OCI-M2 (cell line): ENCODE measurements around the gene PCNP.
"Not testable (repeated sequence)": the region's sequence is repeated elsewhere in the genome, so short reads cannot be mapped to it uniquely, and the experiment has no call there.

Experiments used
- DNase-seq: peaks from one replicate; lab custom pipeline; 2025; ENCODE audit not compliant: unreplicated experiment; lab: John Stamatoyannopoulos, UW

PCNP gene

GRCh38 chr3:101561630-101562328 is 12.2 kb upstream of the PCNP start, which contains the start of gene TRMT10C:
Gene TRMT10C (plus strand): TSS chr3:101561868. CDS start chr3:101564782, 2,914 bp downstream.
- peak; percentile 73 for DNase-seq

- DNase-seq, result no peak
These were observed 6.3 kb upstream of the PCNP start for GRCh38 chr3:101567528-101568317.

DNA sequence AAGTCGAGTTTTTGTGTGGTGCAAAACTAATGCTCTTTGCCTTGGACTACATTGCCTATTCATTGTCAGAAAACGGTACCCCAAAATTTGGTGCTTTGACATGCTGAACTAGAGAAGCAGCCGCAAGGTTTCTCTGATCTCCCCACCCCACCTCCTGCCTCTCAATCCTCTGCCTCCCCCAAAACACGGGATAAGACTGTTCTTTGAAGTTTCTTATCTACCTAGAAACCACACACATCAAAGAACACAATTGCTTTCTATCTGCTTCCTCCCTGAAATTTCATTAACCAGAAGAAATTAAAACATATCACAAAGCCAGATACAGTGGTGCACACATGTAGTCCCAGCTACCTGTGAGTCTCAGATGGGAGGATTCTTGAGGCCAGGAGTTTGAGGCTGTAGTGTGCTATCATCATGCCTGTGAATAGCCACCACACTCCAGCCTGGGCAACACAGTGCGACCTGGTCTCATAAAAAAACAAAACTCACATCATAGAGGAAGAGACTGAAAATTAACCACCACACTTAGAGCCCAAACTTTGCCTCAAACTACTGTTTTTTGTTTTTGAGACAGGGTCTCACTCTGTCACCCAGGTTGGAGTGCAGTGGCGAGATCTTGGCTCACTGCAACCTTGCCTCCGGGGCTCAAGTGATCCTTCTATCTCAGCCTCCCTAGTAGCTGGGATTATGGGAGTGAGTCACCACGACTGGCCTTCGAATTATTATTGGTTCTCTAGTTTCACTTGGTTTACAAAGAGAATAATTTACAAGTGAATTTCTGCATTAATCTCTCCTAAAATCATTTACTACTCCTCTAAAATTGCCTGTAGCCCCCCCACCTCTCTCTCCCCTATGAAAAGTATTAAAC is 2.7 kb upstream of the PCNP start:
- DNase-seq, result no peak

DNA sequence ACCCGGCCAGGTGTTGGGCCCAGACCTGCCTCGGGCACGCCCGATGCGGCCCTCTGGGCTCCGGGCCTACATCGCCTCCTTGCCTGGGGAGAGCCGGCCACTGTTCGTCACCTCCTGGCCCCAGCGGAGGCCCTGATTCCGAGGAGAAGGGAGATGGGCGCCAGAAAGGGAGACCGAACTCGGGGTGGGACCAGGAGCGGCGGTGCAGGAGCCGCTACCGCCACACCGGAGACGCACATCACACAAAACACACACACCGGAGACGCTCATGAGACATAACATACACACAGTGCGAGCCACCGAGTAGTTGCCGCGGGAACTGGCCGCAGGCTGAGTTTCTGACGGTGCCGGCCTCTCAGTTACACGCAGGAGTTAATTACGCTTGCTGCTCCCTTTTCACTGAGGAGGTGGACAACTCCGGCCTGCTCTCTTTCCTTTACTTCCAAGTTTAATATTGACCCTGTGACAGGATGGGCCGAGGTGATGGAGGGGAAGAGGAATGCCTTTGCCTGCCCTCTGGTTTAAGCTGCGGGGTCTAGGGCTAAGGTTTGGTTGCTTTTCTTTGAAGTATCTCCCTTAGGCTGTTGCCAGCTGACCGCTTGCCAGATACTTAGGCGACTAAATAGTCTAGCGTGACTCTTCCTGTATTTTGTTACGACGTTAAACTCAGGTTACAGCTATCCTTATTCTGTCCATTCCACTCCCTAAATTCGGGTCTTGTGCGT is 570 bp downstream of the PCNP start:
- no peak for DNase-seq

DNA sequence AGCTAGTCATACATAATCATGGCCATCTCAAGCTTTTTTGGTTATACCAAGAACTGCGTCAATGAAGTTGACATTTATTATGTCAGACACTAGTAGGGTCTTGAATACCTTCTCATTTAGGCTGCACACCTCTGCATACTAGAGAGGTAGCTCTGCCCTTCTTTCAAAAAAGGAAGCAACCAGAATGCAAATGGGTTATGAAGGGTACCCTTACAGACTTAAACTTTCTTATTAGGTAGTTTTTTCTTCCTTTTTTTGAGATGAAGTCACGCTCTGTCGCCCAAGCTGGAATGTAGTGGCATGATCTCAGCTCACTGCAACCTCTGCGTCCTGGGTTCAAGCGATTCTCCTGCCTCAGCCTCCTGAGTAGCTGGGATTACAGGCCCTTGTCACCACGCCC is 3.3 kb downstream of the PCNP start:
- no peak for DNase-seq

DNA sequence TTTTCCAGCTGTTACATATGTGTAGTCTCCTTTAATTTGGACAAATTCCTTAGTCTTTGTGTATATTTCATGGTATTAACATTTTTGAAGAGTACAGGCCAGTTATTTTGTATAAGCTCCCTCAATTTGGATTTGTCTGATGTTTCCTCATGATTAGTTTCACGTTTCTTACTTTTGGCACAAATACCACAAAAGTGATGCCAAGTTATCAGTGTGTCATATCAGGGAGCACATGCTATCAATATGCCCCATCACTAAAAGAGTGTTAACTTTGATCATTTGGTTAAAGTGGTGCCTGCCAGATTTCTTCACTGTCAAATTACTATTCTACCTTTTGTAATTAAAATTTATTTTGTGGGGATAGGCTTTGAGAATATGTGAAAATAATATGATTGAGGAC is 14.6 kb downstream of the PCNP start:
- no peak for DNase-seq

DNA sequence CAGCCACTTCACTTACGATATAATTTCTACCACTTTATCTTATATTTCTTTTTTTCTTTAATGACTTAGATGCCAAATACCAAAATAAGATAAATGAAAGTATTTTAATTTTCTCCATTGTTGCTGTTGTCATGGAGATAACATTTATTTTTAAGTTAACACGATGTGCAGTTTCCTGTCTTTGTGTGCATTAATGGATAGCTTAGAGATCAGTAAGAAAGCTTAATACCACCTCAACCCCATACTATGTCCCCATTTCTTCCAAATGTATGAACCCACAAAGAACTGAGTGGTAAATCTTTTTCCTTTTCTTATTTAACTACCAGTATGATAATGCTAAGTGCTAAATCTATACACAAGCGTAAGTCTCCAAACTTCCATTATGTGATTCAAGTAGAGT is 17.1 kb downstream of the PCNP start:
- no peak for DNase-seq

DNA sequence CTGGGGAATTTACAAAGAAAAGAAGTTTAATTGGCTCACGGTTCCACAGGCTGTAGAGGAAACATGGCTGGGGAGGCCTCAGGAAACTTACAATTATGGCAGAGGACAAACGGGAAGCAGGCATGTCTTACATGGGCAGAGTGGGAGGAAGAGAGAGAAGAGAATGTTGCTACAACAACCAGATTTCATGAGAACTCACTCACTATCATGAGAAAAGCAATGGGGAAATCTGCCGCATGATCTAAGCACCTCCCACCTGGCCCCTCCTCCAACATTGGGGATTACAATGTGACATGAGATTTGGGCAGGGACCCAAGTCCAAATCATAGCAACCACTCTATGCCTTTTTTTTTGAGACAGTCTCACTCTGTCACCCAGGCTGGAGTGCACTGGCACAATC is 28.8 kb downstream of the PCNP start:
- DNase-seq, result no peak

GRCh38 chr3:101603184-101603583 is 29.2 kb downstream of the PCNP start:
- DNase-seq, result no peak

DNA sequence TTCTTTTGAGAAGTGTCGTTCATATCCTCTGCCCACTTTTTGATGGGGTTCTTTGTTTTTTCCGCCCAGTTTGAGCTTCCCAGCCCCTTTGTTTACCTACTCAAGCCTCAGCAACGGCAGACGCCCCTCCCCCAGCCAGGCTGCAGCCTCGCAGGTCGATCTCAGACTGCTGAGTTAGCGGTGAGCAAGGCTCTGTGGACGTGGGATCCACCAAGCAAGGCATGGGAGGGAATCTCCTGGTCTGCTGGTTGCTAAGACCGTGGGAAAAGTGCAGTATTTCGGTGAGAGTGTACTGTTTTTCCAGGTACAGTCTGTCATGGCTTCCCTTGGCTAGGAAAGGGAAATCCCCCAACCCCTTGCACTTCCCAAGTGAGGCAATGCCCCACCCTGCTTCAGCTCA is 31.4 kb downstream of the PCNP start:
- not testable (repeated sequence) for DNase-seq

GRCh38 chr3:101611023-101611422 is 37.0 kb downstream of the PCNP start:
- no peak for DNase-seq

DNA sequence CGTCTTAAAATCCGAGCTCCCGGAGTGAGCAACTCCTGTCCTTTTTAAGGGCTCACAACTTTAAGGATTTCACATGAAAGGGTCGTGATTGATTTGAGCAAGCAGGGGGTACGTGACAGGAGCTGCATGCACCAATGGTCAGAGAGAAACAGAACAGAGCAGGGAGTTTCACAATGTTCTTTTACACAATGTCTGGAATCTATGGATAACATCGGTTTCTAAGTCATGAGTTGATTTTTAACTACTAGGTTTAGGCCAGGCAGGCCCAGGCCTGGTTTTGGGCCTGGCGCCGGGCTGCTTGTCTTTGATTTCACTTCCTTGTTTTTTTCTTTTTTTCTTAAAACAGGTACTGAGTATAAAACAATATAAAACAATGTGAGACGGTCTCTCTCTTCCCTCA is 39.0 kb downstream of the PCNP start:
- not testable (repeated sequence) for DNase-seq

DNA sequence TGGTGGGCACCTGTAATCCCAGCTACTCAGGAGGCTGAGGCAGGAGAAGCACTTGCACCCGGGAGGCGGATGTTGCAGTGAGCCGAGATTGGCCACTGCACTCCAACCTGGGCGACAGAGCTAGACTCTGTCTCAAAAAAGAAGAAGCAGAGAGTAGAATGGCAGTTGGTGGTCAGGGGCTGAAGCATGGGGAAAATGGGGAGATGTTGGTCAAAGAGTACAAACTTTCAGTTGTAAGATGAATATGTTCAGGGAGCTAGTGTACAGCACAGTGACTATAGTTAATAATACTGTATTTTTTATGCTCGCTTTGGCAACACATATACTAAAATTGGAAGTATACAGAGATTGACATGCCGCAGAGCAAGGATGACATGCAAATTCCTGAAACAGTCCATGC is 41.5 kb downstream of the PCNP start:
- no peak for DNase-seq

GRCh38 chr3:101617478-101617877 is 43.5 kb downstream of the PCNP start:
- no peak for DNase-seq

DNA sequence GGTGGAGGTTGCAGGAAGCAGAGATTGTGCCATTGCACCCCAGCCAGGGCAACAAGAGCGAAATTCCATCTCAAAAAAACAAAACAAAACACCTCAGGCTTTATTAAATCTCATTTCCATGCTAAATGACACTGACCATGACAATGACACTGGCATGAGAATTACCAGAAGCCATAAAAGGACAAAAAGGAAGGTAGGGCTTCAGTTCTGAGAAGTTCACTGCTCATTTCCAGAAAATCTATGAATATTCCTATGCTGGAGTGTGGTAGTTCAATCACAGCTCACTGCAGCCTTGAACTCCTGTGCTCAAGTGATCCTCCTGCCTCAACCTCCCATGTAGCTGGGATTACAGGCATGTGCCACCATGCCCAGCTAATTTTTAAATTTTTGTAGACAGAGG is 44.7 kb downstream of the PCNP start:
- no peak for DNase-seq

- no peak for DNase-seq
These were observed 45.8 kb downstream of the PCNP start for GRCh38 chr3:101619734-101620133.

DNA sequence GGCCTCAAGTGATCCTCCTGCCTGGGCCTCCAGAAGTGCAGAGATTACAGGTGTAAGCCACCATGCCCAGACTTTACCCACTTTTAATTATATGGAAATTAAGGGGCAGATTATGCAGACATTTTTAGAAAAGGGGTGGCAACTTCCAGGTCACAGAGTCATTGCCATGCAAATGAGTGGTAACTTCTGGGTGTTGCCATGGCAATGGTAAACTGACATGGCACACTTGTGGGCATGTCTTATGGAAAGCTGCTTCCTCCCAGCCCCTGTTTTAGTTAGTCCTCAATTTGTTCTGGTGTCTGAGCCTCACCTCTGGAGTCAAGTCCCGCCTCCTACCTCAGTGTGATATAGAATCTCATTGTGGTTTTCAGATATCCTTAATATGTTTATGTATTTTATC is 49.7 kb downstream of the PCNP start:
- DNase-seq, result no peak

- DNase-seq, result no peak
These were observed 50.9 kb downstream of the PCNP start for GRCh38 chr3:101624857-101625256.

GRCh38 chr3:101625879-101626278 is 51.9 kb downstream of the PCNP start:
- no peak for DNase-seq

- DNase-seq, result no peak
These were observed 55.2 kb downstream of the PCNP start for GRCh38 chr3:101629219-101629618.
